ELF-1 (cell line): Measurements from ENCODE around the gene C1orf35.

ENCODE experiments used
- DNase-seq: peaks from one replicate; pipeline ENCODE4 v3.0.0-alpha.2; 2016; ENCODE audit warnings: low read depth, low spot score

Gene C1orf35

GRCh38 chr1:228109073-228109961 lies 6.2 kb upstream of the C1orf35 start, which contains the start of gene MRPL55:
MRPL55 (minus strand) TSS chr1:228109299; CDS start chr1:228108260, 1,039 bp downstream.
- peak; percentile 97 for DNase-seq

- no peak for DNase-seq
Measured at GRCh38 chr1:228108742-228109072, 5.6 kb upstream of the C1orf35 start.

GRCh38 chr1:228108055-228108690 lies 5.0 kb upstream of the C1orf35 start:
- DNase-seq = no peak

- DNase-seq = no peak
Measured at GRCh38 chr1:228107636-228108035, 4.5 kb upstream of the C1orf35 start.

- DNase-seq = no peak
Measured at GRCh38 chr1:228106800-228107054, 3.6 kb upstream of the C1orf35 start.

GRCh38 chr1:228105996-228106799 lies 3.1 kb upstream of the C1orf35 start:
- DNase-seq = no peak

- no peak for DNase-seq
Measured at GRCh38 chr1:228105270-228105995, 2.3 kb upstream of the C1orf35 start.

GRCh38 chr1:228104526-228105269 lies 1.6 kb upstream of the C1orf35 start:
- DNase-seq = peak; percentile 37

- DNase-seq = peak; percentile 67
Measured at GRCh38 chr1:228101994-228102790, 933 bp downstream of the C1orf35 start.

- DNase-seq = no peak
Measured at GRCh38 chr1:228101614-228101993, 1.5 kb downstream of the C1orf35 start.

GRCh38 chr1:228100822-228101613 lies 2.1 kb downstream of the C1orf35 start:
- peak; percentile 8 for DNase-seq

- peak; percentile 2 for DNase-seq
Measured at GRCh38 chr1:228099331-228099732, 3.8 kb downstream of the C1orf35 start.

- DNase-seq = peak; percentile 3
Measured at GRCh38 chr1:228098323-228098931, 4.7 kb downstream of the C1orf35 start.

GRCh38 chr1:228097333-228098081 lies 5.6 kb downstream of the C1orf35 start:
- DNase-seq = peak; percentile 1

GRCh38 chr1:228096416-228097332 lies 6.5 kb downstream of the C1orf35 start:
- no peak for DNase-seq

- peak; percentile 1 for DNase-seq
Measured at GRCh38 chr1:228095938-228096337, 7.2 kb downstream of the C1orf35 start.

GRCh38 chr1:228095161-228095560 lies 8.0 kb downstream of the C1orf35 start:
- DNase-seq = peak; percentile 1
